ENCODE results near the gene MGMT. TPM values are rescaled to one million over a fixed set of nuclear protein-coding genes. Genes with fewer than 3 reads are reported as not detected.

MGMT gene
- polyA plus RNA-seq, 4 donors, result 9.8 to 22.4 (median 17.9) TPM

- FAIRE-seq (no peak), DNase-seq (no peak)
- 88 to 93% (median 89%) methylated on average over 10 of the region's 10 CpGs for WGBS, 3 donors
- no peaks in the 10 kb centered on the region for H3K36me3 ChIP-seq (ENCODE audit: control insufficient read depth in 3 of 3, insufficient read depth in 2 of 3, low read depth in 1 of 3, low read length in 3 of 3)
- H3K27me3 ChIP-seq (ENCODE audit: control insufficient read depth in 3 of 3, insufficient read depth in 3 of 3, low read length in 3 of 3), result peaks cover 0 to 22% (median 0%) of the 10 kb centered on the region in 3 donors
- no peak overlapping the region for H3K27ac ChIP-seq (ENCODE audit: low read depth in 1 of 3, low read length in 2 of 3)
- H3K4me3 ChIP-seq (ENCODE audit: low read depth in 1 of 3, low read length in 3 of 3), result no peak overlapping the region
- H3K4me1 ChIP-seq (ENCODE audit: control insufficient read depth in 3 of 3, insufficient read depth in 2 of 3, low read depth in 1 of 3, low read length in 2 of 3), result no peaks in the 10 kb centered on the region
- no peaks in the 10 kb centered on the region for H3K9me3 ChIP-seq (ENCODE audit: control insufficient read depth in 2 of 2, insufficient read depth in 1 of 2, low read depth in 1 of 2, low read length in 1 of 2)
These were observed 7.1 kb upstream of the MGMT start for GRCh38 chr10:129459762-129460539.

- Histone ChIP-seq H3K27ac (ENCODE audit: low read depth in 1 of 3, low read length in 2 of 3) (no peak overlapping the region), H3K4me3 (ENCODE audit: low read depth in 1 of 3, low read length in 3 of 3) (no peak overlapping the region), H3K9me3 (ENCODE audit: control insufficient read depth in 2 of 2, insufficient read depth in 1 of 2, low read depth in 1 of 2, low read length in 1 of 2) (no peaks in the 10 kb centered on the region), H3K36me3 (ENCODE audit: control insufficient read depth in 3 of 3, insufficient read depth in 2 of 3, low read depth in 1 of 3, low read length in 3 of 3) (no peaks in the 10 kb centered on the region), H3K4me1 (ENCODE audit: control insufficient read depth in 3 of 3, insufficient read depth in 2 of 3, low read depth in 1 of 3, low read length in 2 of 3) (peaks cover 0 to 5% (median 3%) of the 10 kb centered on the region in 3 donors), H3K27me3 (ENCODE audit: control insufficient read depth in 3 of 3, insufficient read depth in 3 of 3, low read length in 3 of 3) (peaks cover 0 to 11% (median 0%) of the 10 kb centered on the region in 3 donors)
- FAIRE-seq (no peak), DNase-seq (no peak)
- WGBS, 3 donors, result 64 to 76% (median 72%) methylated on average over 6 of the region's 6 CpGs
These were observed 4.7 kb upstream of the MGMT start for GRCh38 chr10:129462257-129462795.

GRCh38 chr10:129464251-129464650 is 2.8 kb upstream of the MGMT start:
- no peak for DNase-seq
- Histone ChIP-seq H3K9me3 (ENCODE audit: control insufficient read depth in 2 of 2, insufficient read depth in 1 of 2, low read depth in 1 of 2, low read length in 1 of 2) (no peaks in the 10 kb centered on the region), H3K27me3 (ENCODE audit: control insufficient read depth in 3 of 3, insufficient read depth in 3 of 3, low read length in 3 of 3) (peaks cover 0 to under 1% (median 0%) of the 10 kb centered on the region in 3 donors), H3K27ac (ENCODE audit: low read depth in 1 of 3, low read length in 2 of 3) (no peak overlapping the region), H3K36me3 (ENCODE audit: control insufficient read depth in 3 of 3, insufficient read depth in 2 of 3, low read depth in 1 of 3, low read length in 3 of 3) (no peaks in the 10 kb centered on the region), H3K4me1 (ENCODE audit: control insufficient read depth in 3 of 3, insufficient read depth in 2 of 3, low read depth in 1 of 3, low read length in 2 of 3) (peaks cover 0 to 16% (median 3%) of the 10 kb centered on the region in 3 donors), H3K4me3 (ENCODE audit: low read depth in 1 of 3, low read length in 3 of 3) (no peak overlapping the region)
- 83 to 89% (median 85%) methylated on average over 8 of the region's 8 CpGs for WGBS, 3 donors
- FAIRE-seq, result no peak

GRCh38 chr10:129465796-129466702 is 992 bp upstream of the MGMT start:
- H3K27me3 ChIP-seq (ENCODE audit: control insufficient read depth in 3 of 3, insufficient read depth in 3 of 3, low read length in 3 of 3), result no peaks in the 10 kb centered on the region
- 79 to 88% (median 85%) methylated on average over 21 of the region's 21 CpGs for WGBS, 3 donors
- peaks cover 0 to 21% (median 3%) of the 10 kb centered on the region in 3 donors for H3K4me1 ChIP-seq (ENCODE audit: control insufficient read depth in 3 of 3, insufficient read depth in 2 of 3, low read depth in 1 of 3, low read length in 2 of 3)
- H3K27ac ChIP-seq (ENCODE audit: low read depth in 1 of 3, low read length in 2 of 3), result peak overlapping the region; percentile 1 to 88 (median 45)
- peaks cover 0 to 5% (median 0%) of the 10 kb centered on the region in 3 donors for H3K36me3 ChIP-seq (ENCODE audit: control insufficient read depth in 3 of 3, insufficient read depth in 2 of 3, low read depth in 1 of 3, low read length in 3 of 3)
- FAIRE-seq, result no peak
- no peaks in the 10 kb centered on the region for H3K9me3 ChIP-seq (ENCODE audit: control insufficient read depth in 2 of 2, insufficient read depth in 1 of 2, low read depth in 1 of 2, low read length in 1 of 2)
- DNase-seq, result peak in 1 of 2 donors; percentile 10
- H3K4me3 ChIP-seq (ENCODE audit: low read depth in 1 of 3, low read length in 3 of 3), result peak overlapping the region in 2 of 3 donors; percentile 53 to 75

- Histone ChIP-seq H3K27me3 (ENCODE audit: control insufficient read depth in 3 of 3, insufficient read depth in 3 of 3, low read length in 3 of 3) (no peaks in the 10 kb centered on the region), H3K4me1 (ENCODE audit: control insufficient read depth in 3 of 3, insufficient read depth in 2 of 3, low read depth in 1 of 3, low read length in 2 of 3) (peaks cover 0 to 21% (median 3%) of the 10 kb centered on the region in 3 donors), H3K27ac (ENCODE audit: low read depth in 1 of 3, low read length in 2 of 3) (peak overlapping the region; percentile 67 to 95 (median 83)), H3K4me3 (ENCODE audit: low read depth in 1 of 3, low read length in 3 of 3) (peak overlapping the region; percentile 70 to 93 (median 75)), H3K9me3 (ENCODE audit: control insufficient read depth in 2 of 2, insufficient read depth in 1 of 2, low read depth in 1 of 2, low read length in 1 of 2) (no peaks in the 10 kb centered on the region), H3K36me3 (ENCODE audit: control insufficient read depth in 3 of 3, insufficient read depth in 2 of 3, low read depth in 1 of 3, low read length in 3 of 3) (peaks cover 0 to 14% (median 0%) of the 10 kb centered on the region in 3 donors)
- peak; percentile 48 to 78 for DNase-seq
- WGBS, 3 donors, result 16 to 27% (median 21%) methylated on average over 24 to 25 of the region's 25 CpGs
- no peak for FAIRE-seq
These were observed 471 bp downstream of the MGMT start for GRCh38 chr10:129467359-129468064.

GRCh38 chr10:129468187-129468586 is 1.1 kb downstream of the MGMT start:
- peaks cover 0 to 19% (median 0%) of the 10 kb centered on the region in 3 donors for H3K36me3 ChIP-seq (ENCODE audit: control insufficient read depth in 3 of 3, insufficient read depth in 2 of 3, low read depth in 1 of 3, low read length in 3 of 3)
- WGBS, 3 donors, result 94 to 96% (median 95%) methylated on average over 9 of the region's 9 CpGs
- DNase-seq (no peak), FAIRE-seq (no peak)
- H3K9me3 ChIP-seq (ENCODE audit: control insufficient read depth in 2 of 2, insufficient read depth in 1 of 2, low read depth in 1 of 2, low read length in 1 of 2), result no peaks in the 10 kb centered on the region
- no peak overlapping the region for H3K4me3 ChIP-seq (ENCODE audit: low read depth in 1 of 3, low read length in 3 of 3)
- H3K27me3 ChIP-seq (ENCODE audit: control insufficient read depth in 3 of 3, insufficient read depth in 3 of 3, low read length in 3 of 3), result no peaks in the 10 kb centered on the region
- peaks cover 0 to 21% (median 3%) of the 10 kb centered on the region in 3 donors for H3K4me1 ChIP-seq (ENCODE audit: control insufficient read depth in 3 of 3, insufficient read depth in 2 of 3, low read depth in 1 of 3, low read length in 2 of 3)
- peak overlapping the region in 1 of 3 donors; percentile 95 for H3K27ac ChIP-seq (ENCODE audit: low read depth in 1 of 3, low read length in 2 of 3)

- no peak overlapping the region for H3K4me3 ChIP-seq (ENCODE audit: low read depth in 1 of 3, low read length in 3 of 3)
- H3K36me3 ChIP-seq (ENCODE audit: control insufficient read depth in 3 of 3, insufficient read depth in 2 of 3, low read depth in 1 of 3, low read length in 3 of 3), result peaks cover 0 to 19% (median 0%) of the 10 kb centered on the region in 3 donors
- FAIRE-seq, result no peak
These were observed 3.2 kb downstream of the MGMT start for GRCh38 chr10:129470103-129470851.

More at GRCh38 chr10:129470103-129470851, 3.2 kb downstream of the MGMT start:
- peaks cover 0 to 21% (median 3%) of the 10 kb centered on the region in 3 donors for H3K4me1 ChIP-seq (ENCODE audit: control insufficient read depth in 3 of 3, insufficient read depth in 2 of 3, low read depth in 1 of 3, low read length in 2 of 3)
- 75 to 82% (median 76%) methylated on average over 11 of the region's 11 CpGs for WGBS, 3 donors
- H3K27ac ChIP-seq (ENCODE audit: low read depth in 1 of 3, low read length in 2 of 3), result no peak overlapping the region
- H3K27me3 ChIP-seq (ENCODE audit: control insufficient read depth in 3 of 3, insufficient read depth in 3 of 3, low read length in 3 of 3), result no peaks in the 10 kb centered on the region
- peak in 1 of 2 donors; percentile 43 for DNase-seq
- H3K9me3 ChIP-seq (ENCODE audit: control insufficient read depth in 2 of 2, insufficient read depth in 1 of 2, low read depth in 1 of 2, low read length in 1 of 2), result no peaks in the 10 kb centered on the region
